Neural progenitor cell (in vitro differentiated cells): ENCODE measurements around the gene CCS. TPM values are rescaled to one million over a fixed set of nuclear protein-coding genes. Genes with fewer than 3 reads are reported as not detected.

Experiments
- DNase-seq: peaks from one replicate; pipeline ENCODE4 v3.0.0-alpha.2; 2016; ENCODE audit warnings: low spot score
- H2AFZ ChIP-seq: fragments of 200-600 bp; sonication (generic); replicated peaks from 2 replicates; pipeline ENCODE4 v1.6.1; 2016; ENCODE audit warnings: antibody characterized with exemption
- H3F3A ChIP-seq: fragments of 200-600 bp; sonication (generic); 2 replicates; pipeline ENCODE4 v1.6.1; 2016; ENCODE audit warnings: antibody characterized with exemption, low read depth
- H3K27ac ChIP-seq: fragments of 200-600 bp; sonication (generic); 2 replicates; pipeline ENCODE4 v1.5.1; 2016; ENCODE audit warnings: mild to moderate bottlenecking
- H3K27me3 ChIP-seq: fragments of 200-600 bp; sonication (generic); 2 replicates; pipeline ENCODE4 v1.6.1; 2016; ENCODE audit warnings: mild to moderate bottlenecking, moderate library complexity
- H3K36me3 ChIP-seq: fragments of 200-600 bp; sonication (generic); 2 replicates; pipeline ENCODE4 v1.5.1; 2016
- H3K4me1 ChIP-seq: fragments of 200-600 bp; sonication (generic); 2 replicates; pipeline ENCODE4 v1.6.1; 2016; ENCODE audit warnings: mixed run types
- H3K4me2 ChIP-seq: fragments of 200-600 bp; sonication (generic); 2 replicates; pipeline ENCODE4 v1.6.1; 2016
- H3K4me3 ChIP-seq: fragments of 200-600 bp; sonication (generic); 2 replicates; pipeline ENCODE4 v1.5.1; 2016
- H3K79me2 ChIP-seq: fragments of 200-600 bp; sonication (generic); 2 replicates; pipeline ENCODE4 v1.6.1; 2016; ENCODE audit warnings: low read depth
- H3K9ac ChIP-seq: fragments of 200-600 bp; sonication (generic); 2 replicates; pipeline ENCODE4 v1.6.1; 2016
- H3K9me3 ChIP-seq: fragments of 200-600 bp; sonication (generic); 2 replicates; pipeline ENCODE4 v1.5.1; 2016; ENCODE audit warnings: low read depth
- H4K20me1 ChIP-seq: fragments of 200-600 bp; sonication (generic); 2 replicates; pipeline ENCODE4 v1.6.1; 2016; ENCODE audit warnings: low read depth
- H3K27ac Mint-ChIP-seq: 3 replicates; pipeline ENCODE4 v1.8.0; 2021; ENCODE audit warnings: mixed read lengths
- H3K27me3 Mint-ChIP-seq: 2 replicates; pipeline ENCODE4 v1.8.0; 2022; ENCODE audit warnings: low read depth, mild to moderate bottlenecking, inconsistent platforms, moderate library complexity, mixed read lengths; ENCODE audit not compliant: insufficient read depth
- H3K36me3 Mint-ChIP-seq: 3 replicates; pipeline ENCODE4 v1.8.0; 2021; ENCODE audit warnings: mixed read lengths
- H3K4me1 Mint-ChIP-seq: 3 replicates; pipeline ENCODE4 v1.8.0; 2021; ENCODE audit warnings: mixed read lengths
- H3K4me3 Mint-ChIP-seq: 3 replicates; pipeline ENCODE4 v1.8.0; 2021; ENCODE audit warnings: mild to moderate bottlenecking, moderate library complexity, mixed read lengths
- H3K9me3 Mint-ChIP-seq: 3 replicates; pipeline ENCODE4 v1.8.0; 2020; ENCODE audit warnings: mixed read lengths
- CTCF ChIP-seq: fragments of 200-600 bp; sonication (generic); IDR thresholded peaks from 2 replicates; pipeline ENCODE4 v1.5.1; 2017; ENCODE audit warnings: antibody characterized with exemption, mild to moderate bottlenecking
- EZH2 ChIP-seq: fragments of 200-600 bp; sonication (generic); IDR thresholded peaks from 2 replicates; pipeline ENCODE4 v1.6.1; 2017; ENCODE audit warnings: antibody characterized with exemption, mild to moderate bottlenecking, moderate library complexity
- EZH2phosphoT487 ChIP-seq: fragments of 200-600 bp; sonication (generic); IDR thresholded peaks from 2 replicates; pipeline ENCODE4 v1.6.1; 2017; ENCODE audit warnings: antibody characterized with exemption
- total RNA-seq: library from RNA; depleted of rRNA; stranded (reverse); fragments of >200 nt; gene quantifications from 2 replicates; pipeline ENCODE4 v1.2.3, GENCODE V29; 2015; ENCODE audit warnings: low replicate concordance

CCS gene
- total RNA-seq, 1 donor from 2014 or later: 44.3 TPM

- H3K4me3 Mint-ChIP-seq: no peak overlapping the region
- Histone ChIP-seq H3K4me3 (no peak overlapping the region), H3K27me3 (no peaks in the 10 kb centered on the region), H3K79me2 (peaks cover 100% of the 10 kb centered on the region), H3K36me3 (peaks cover 15% of the 10 kb centered on the region), H3K4me2 (no peak overlapping the region), H2AFZ (no peak overlapping the region), H4K20me1 (peaks cover 94% of the 10 kb centered on the region), H3K9ac (no peak overlapping the region), H3K27ac (no peak overlapping the region), H3K9me3 (no peaks in the 10 kb centered on the region), H3K4me1 (peaks cover 10% of the 10 kb centered on the region), H3F3A (peaks cover 26% of the 10 kb centered on the region)
- no peak overlapping the region for H3K27ac Mint-ChIP-seq
- H3K36me3 Mint-ChIP-seq: peaks cover 46% of the 10 kb centered on the region
- TF ChIP-seq EZH2phosphoT487: no peak
- no peak for TF ChIP-seq CTCF
- no peak for TF ChIP-seq EZH2
- H3K4me1 Mint-ChIP-seq: peaks cover 11% of the 10 kb centered on the region
- no peaks in the 10 kb centered on the region for H3K9me3 Mint-ChIP-seq
- peaks cover 4% of the 10 kb centered on the region for H3K27me3 Mint-ChIP-seq
- no peak for DNase-seq
These were observed 32.8 kb downstream of the CCS start for GRCh38 chr11:66625752-66626149.

DNA sequence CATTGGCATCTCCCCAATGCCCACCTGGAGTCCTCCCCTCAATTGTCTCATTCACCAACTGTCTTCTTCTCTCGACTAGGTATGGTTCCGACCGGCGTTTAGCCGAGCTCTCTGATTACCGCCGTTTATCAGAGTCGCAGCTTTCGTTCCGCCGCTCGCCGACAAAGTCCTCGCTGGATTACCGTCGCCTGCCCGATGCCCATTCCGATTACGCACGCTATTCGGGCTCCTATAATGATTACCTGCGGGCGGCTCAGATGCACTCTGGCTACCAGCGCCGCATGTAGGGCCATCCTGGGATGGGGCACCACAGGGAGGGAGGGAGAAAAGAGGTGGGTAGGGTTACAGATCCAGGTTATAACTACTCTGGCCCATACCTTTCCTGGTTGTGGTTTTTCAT lies 33.4 kb downstream of the CCS start:
- no peak for DNase-seq
- H3K27me3 Mint-ChIP-seq: peaks cover 4% of the 10 kb centered on the region
- H4K20me1 ChIP-seq: peaks cover 88% of the 10 kb centered on the region
- no peak overlapping the region for H2AFZ ChIP-seq
- H3K9me3 Mint-ChIP-seq: no peaks in the 10 kb centered on the region
- H3K4me3 ChIP-seq: no peak overlapping the region
- H3K9ac ChIP-seq: no peak overlapping the region
- peaks cover 28% of the 10 kb centered on the region for H3F3A ChIP-seq
- H3K27me3 ChIP-seq: no peaks in the 10 kb centered on the region
- peaks cover 100% of the 10 kb centered on the region for H3K79me2 ChIP-seq
- H3K27ac ChIP-seq: no peak overlapping the region
- H3K4me3 Mint-ChIP-seq: no peak overlapping the region
- peaks cover 15% of the 10 kb centered on the region for H3K36me3 ChIP-seq
- H3K4me2 ChIP-seq: no peak overlapping the region
- peaks cover 4% of the 10 kb centered on the region for H3K4me1 ChIP-seq
- no peaks in the 10 kb centered on the region for H3K9me3 ChIP-seq
- H3K27ac Mint-ChIP-seq: no peak overlapping the region
- peaks cover 8% of the 10 kb centered on the region for H3K4me1 Mint-ChIP-seq
- no peak for TF ChIP-seq EZH2
- no peak for TF ChIP-seq CTCF
- no peak for TF ChIP-seq EZH2phosphoT487
- H3K36me3 Mint-ChIP-seq: peaks cover 44% of the 10 kb centered on the region

DNA sequence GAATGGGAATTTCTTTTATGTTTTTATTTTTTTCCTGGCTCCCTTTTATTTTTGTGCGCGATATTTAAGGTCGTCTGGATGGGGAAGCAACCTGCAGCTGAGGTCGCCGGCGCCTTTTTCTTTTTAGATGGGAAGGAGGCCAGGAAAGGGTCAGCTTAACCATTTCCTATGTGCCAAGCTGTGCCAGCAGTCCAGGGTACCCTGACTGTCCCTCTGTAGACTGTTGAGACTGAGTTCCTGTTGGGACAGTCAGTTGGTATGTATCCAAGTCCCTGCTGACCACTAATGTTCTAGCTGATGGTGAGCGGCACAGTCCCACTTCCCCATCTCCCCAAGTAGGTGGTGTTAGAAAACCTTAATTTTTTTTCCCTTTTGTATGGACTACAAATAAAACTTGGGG lies 33.9 kb downstream of the CCS start:
- H3K36me3 Mint-ChIP-seq: peaks cover 44% of the 10 kb centered on the region
- no peak overlapping the region for H3K27ac Mint-ChIP-seq
- no peaks in the 10 kb centered on the region for H3K9me3 ChIP-seq
- peaks cover 18% of the 10 kb centered on the region for H3K36me3 ChIP-seq
- no peak for DNase-seq
- no peaks in the 10 kb centered on the region for H3K9me3 Mint-ChIP-seq
- no peak overlapping the region for H3K4me3 Mint-ChIP-seq
- H3K27me3 Mint-ChIP-seq: peaks cover 4% of the 10 kb centered on the region
- peaks cover 82% of the 10 kb centered on the region for H4K20me1 ChIP-seq
- peaks cover 100% of the 10 kb centered on the region for H3K79me2 ChIP-seq
- peaks cover 32% of the 10 kb centered on the region for H3F3A ChIP-seq
- no peak overlapping the region for H2AFZ ChIP-seq
- H3K27ac ChIP-seq: no peak overlapping the region
- TF ChIP-seq CTCF (no peak), EZH2phosphoT487 (no peak), EZH2 (no peak)
- H3K9ac ChIP-seq: no peak overlapping the region
- H3K27me3 ChIP-seq: no peaks in the 10 kb centered on the region
- H3K4me2 ChIP-seq: no peak overlapping the region
- no peak overlapping the region for H3K4me3 ChIP-seq
- no peaks in the 10 kb centered on the region for H3K4me1 ChIP-seq
- peaks cover 4% of the 10 kb centered on the region for H3K4me1 Mint-ChIP-seq
